Astrocyte (in vitro differentiated cells and primary cell): ENCODE measurements around the gene TWF2. TPM values are rescaled to one million over a fixed set of nuclear protein-coding genes. Genes with fewer than 3 reads are reported as not detected.

Source experiments
- DNase-seq: peaks from one replicate; pipeline ENCODE4 v3.0.0-alpha.2; 2010; ENCODE audit warnings: low read depth
- FAIRE-seq: peaks from 2 replicates; lab custom pipeline; 2011; peaks lifted over from hg19 to GRCh38; lab: Jason Lieb, UNC
- H2AFZ ChIP-seq: 2 replicates; pipeline ENCODE4 v1.6.0; 2012; ENCODE audit warnings: low read depth, low read length, inconsistent platforms
- H3K27ac ChIP-seq: 2 replicates; pipeline ENCODE4 v1.5.1; 2011; ENCODE audit warnings: low read depth, low read length, inconsistent platforms
- H3K27me3 ChIP-seq: 2 replicates; pipeline ENCODE4 v1.6.0; 2011; ENCODE audit warnings: low read length, inconsistent platforms; ENCODE audit not compliant: insufficient read depth
- H3K36me3 ChIP-seq: 2 replicates; pipeline ENCODE4 v1.5.1; 2011; ENCODE audit warnings: low read length, inconsistent platforms; ENCODE audit not compliant: insufficient read depth
- H3K4me1 ChIP-seq: 2 replicates; pipeline ENCODE4 v1.5.1; 2011; ENCODE audit warnings: low read length, inconsistent platforms; ENCODE audit not compliant: insufficient read depth
- H3K4me2 ChIP-seq: 2 replicates; pipeline ENCODE4 v1.6.0; 2012; ENCODE audit warnings: low read length, inconsistent platforms
- H3K4me3 ChIP-seq: 2 replicates; pipeline ENCODE4 v1.5.1; 2011; ENCODE audit warnings: low read depth, mild to moderate bottlenecking, low read length, inconsistent platforms; ENCODE audit not compliant: insufficient read depth
- H3K79me2 ChIP-seq: 2 replicates; pipeline ENCODE4 v1.6.0; 2012; ENCODE audit warnings: mild to moderate bottlenecking, low read length, inconsistent platforms; ENCODE audit not compliant: insufficient read depth
- H3K9ac ChIP-seq: 2 replicates; pipeline ENCODE4 v1.6.0; 2012; ENCODE audit warnings: mild to moderate bottlenecking, low read length, inconsistent platforms
- H3K9me3 ChIP-seq: 2 replicates; pipeline ENCODE4 v1.5.1; 2012; ENCODE audit warnings: low read depth, mild to moderate bottlenecking, low read length, inconsistent platforms; ENCODE audit not compliant: insufficient read depth
- H4K20me1 ChIP-seq: 2 replicates; pipeline ENCODE4 v1.6.0; 2012; ENCODE audit warnings: low read length, inconsistent platforms; ENCODE audit not compliant: insufficient read depth
- H3K27ac Mint-ChIP-seq: one replicate; pipeline ENCODE4 v1.8.0; 2021; ENCODE audit warnings: mild to moderate bottlenecking, mixed read lengths; ENCODE audit not compliant: unreplicated experiment
- H3K27me3 Mint-ChIP-seq: one replicate; pipeline ENCODE4 v1.8.0; 2021; ENCODE audit warnings: low read depth, mixed read lengths; ENCODE audit not compliant: unreplicated experiment
- H3K36me3 Mint-ChIP-seq: one replicate; pipeline ENCODE4 v1.8.0; 2021; ENCODE audit warnings: low read depth, mixed read lengths; ENCODE audit not compliant: unreplicated experiment
- H3K4me1 Mint-ChIP-seq: one replicate; pipeline ENCODE4 v1.8.0; 2021; ENCODE audit warnings: low read depth, mixed read lengths; ENCODE audit not compliant: unreplicated experiment
- H3K4me3 Mint-ChIP-seq: one replicate; pipeline ENCODE4 v1.8.0; 2021; ENCODE audit warnings: mild to moderate bottlenecking, moderate library complexity, mixed read lengths; ENCODE audit not compliant: unreplicated experiment
- H3K9me3 Mint-ChIP-seq: one replicate; pipeline ENCODE4 v1.8.0; 2021; ENCODE audit warnings: mild to moderate bottlenecking, mixed read lengths; ENCODE audit not compliant: unreplicated experiment
- CTCF ChIP-seq: IDR thresholded peaks from 2 replicates; pipeline ENCODE4 v1.5.1; 2011; ENCODE audit warnings: low read depth, mild to moderate bottlenecking, inconsistent platforms, low read length, moderate library complexity; ENCODE audit not compliant: insufficient read depth
- EZH2 ChIP-seq: IDR thresholded peaks from 2 replicates; pipeline ENCODE4 v1.6.1; 2012; ENCODE audit warnings: mild to moderate bottlenecking, low read length, inconsistent platforms; ENCODE audit not compliant: insufficient read depth
- total RNA-seq: library from RNA; stranded (reverse); gene quantifications from 2 replicates; pipeline ENCODE4 v1.2.1, GENCODE V29; 2021

TWF2 gene
- total RNA-seq, 1 donor from 2014 or later = 103 TPM

GRCh38 chr3:52234516-52235447, 4.2 kb downstream of the TWF2 start:
- H3K79me2 ChIP-seq = peaks cover 69% of the 10 kb centered on the region
- peaks cover 11% of the 10 kb centered on the region for H3K36me3 ChIP-seq
- Mint-ChIP-seq H3K27ac (no peak overlapping the region), H3K36me3 (peaks cover 7% of the 10 kb centered on the region), H3K4me3 (no peak overlapping the region), H3K4me1 (peaks cover 15% of the 10 kb centered on the region), H3K9me3 (no peaks in the 10 kb centered on the region), H3K27me3 (no peaks in the 10 kb centered on the region)
- DNase-seq = no peak
- H3K4me3 ChIP-seq = no peak overlapping the region
- no peaks in the 10 kb centered on the region for H3K9me3 ChIP-seq
- H3K9ac ChIP-seq = no peak overlapping the region
- no peak for TF ChIP-seq EZH2
- no peak for TF ChIP-seq CTCF
- H4K20me1 ChIP-seq = peaks cover 71% of the 10 kb centered on the region
- H3K27ac ChIP-seq = no peak overlapping the region
- no peak overlapping the region for H3K4me2 ChIP-seq
- no peak overlapping the region for H2AFZ ChIP-seq
- FAIRE-seq = no peak
- peaks cover 29% of the 10 kb centered on the region for H3K4me1 ChIP-seq
- no peaks in the 10 kb centered on the region for H3K27me3 ChIP-seq

GRCh38 chr3:52233968-52234367, 5.0 kb downstream of the TWF2 start:
- Histone ChIP-seq H3K27ac (no peak overlapping the region), H3K9ac (no peak overlapping the region), H3K4me1 (peaks cover 23% of the 10 kb centered on the region), H3K4me2 (no peak overlapping the region), H2AFZ (no peak overlapping the region), H3K79me2 (peaks cover 63% of the 10 kb centered on the region), H3K9me3 (no peaks in the 10 kb centered on the region), H3K27me3 (no peaks in the 10 kb centered on the region), H4K20me1 (peaks cover 77% of the 10 kb centered on the region), H3K36me3 (peaks cover 11% of the 10 kb centered on the region), H3K4me3 (no peak overlapping the region)
- no peak for FAIRE-seq
- H3K36me3 Mint-ChIP-seq = peaks cover 12% of the 10 kb centered on the region
- peaks cover 13% of the 10 kb centered on the region for H3K4me1 Mint-ChIP-seq
- no peak overlapping the region for H3K4me3 Mint-ChIP-seq
- no peak for DNase-seq
- TF ChIP-seq EZH2 (no peak), CTCF (no peak)
- H3K9me3 Mint-ChIP-seq = no peaks in the 10 kb centered on the region
- no peaks in the 10 kb centered on the region for H3K27me3 Mint-ChIP-seq
- no peak overlapping the region for H3K27ac Mint-ChIP-seq
